AG04450 (cell line): ENCODE measurements around the gene FBXO21. TPM values are rescaled to one million over a fixed set of nuclear protein-coding genes. Genes with fewer than 3 reads are reported as not detected.
"Not testable (repeated sequence)": the region's sequence is repeated elsewhere in the genome, so short reads cannot be mapped to it uniquely, and the experiment has no call there.

ENCODE experiments used
- CTCF ChIA-PET: fragments of 300-600, 350-600 bp; formaldehyde crosslinking; extraction: SDS; loops from one replicate; lab custom pipeline; 2022; ENCODE audit warnings: antibody characterized with exemption, inconsistent platforms; lab: Charles Lee
- POLR2A ChIA-PET: fragments of 350-600 bp; formaldehyde crosslinking; extraction: SDS; loops from one replicate; lab custom pipeline; 2021; ENCODE audit warnings: antibody characterized with exemption, inconsistent platforms; lab: Yijun Ruan, JAX
- DNase-seq: peaks from one replicate; pipeline ENCODE4 v3.0.0-alpha.2; 2011; ENCODE audit warnings: low read depth, low spot score
- H3K27ac ChIP-seq: one replicate; pipeline ENCODE4 v1.5.1; 2012; ENCODE audit warnings: low read depth, low read length, control low read depth
- H3K27me3 ChIP-seq: one replicate; pipeline ENCODE4 v1.6.0; 2012; ENCODE audit warnings: low read length; ENCODE audit not compliant: control insufficient read depth, insufficient read depth
- H3K4me3 ChIP-seq: 2 replicates; pipeline ENCODE4 v1.5.1; 2011; ENCODE audit warnings: mild to moderate bottlenecking, low read depth, low read length, control low read depth
- H3K9me3 ChIP-seq: 2 replicates; pipeline ENCODE4 v1.5.1; 2012; ENCODE audit warnings: low read length; ENCODE audit not compliant: control insufficient read depth, insufficient read depth
- CTCF ChIP-seq: IDR thresholded peaks from 2 replicates; pipeline ENCODE4 v1.5.1; 2011; ENCODE audit warnings: low read depth, low read length, control low read depth, inconsistent platforms
- polyA plus RNA-seq: library from polyadenylated mRNA; depleted of rRNA; stranded (reverse); fragments of >200 nt; gene quantifications from 2 replicates; pipeline ENCODE4 v1.2.3, GENCODE V29; 2011

Gene FBXO21
- polyA plus RNA-seq, 1 experiment, result 38.9 TPM

DNA sequence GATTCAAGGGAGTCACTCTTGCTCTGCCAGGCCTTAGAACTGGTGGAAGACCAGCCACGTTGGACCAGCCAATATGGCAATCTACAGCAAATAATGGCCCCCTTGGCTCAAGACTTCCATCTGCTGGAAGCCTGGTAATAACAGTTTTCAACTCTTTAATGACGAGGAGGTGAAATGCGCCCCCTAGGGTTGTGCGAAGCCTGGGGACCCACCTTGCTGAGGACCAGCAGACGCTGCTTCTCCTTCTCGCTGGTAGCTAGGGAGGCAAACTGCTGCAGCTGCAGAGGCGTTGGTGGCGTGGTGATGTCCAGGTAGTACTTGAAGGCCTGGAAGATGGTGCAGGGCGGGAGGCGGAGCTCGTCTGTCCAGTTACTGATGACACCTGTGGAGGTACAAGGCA is 41.5 kb upstream of the FBXO21 start:
- ChIA-PET CTCF (interaction anchor here (0.8 to 1.3 kb wide), 2 partner anchors 19 to 606 kb away, joined by 3 to 4 read pairs; no protein-coding TSS in a partner anchor), POLR2A (no interaction called here)
- TF ChIP-seq CTCF, result no peak
- H3K4me3 ChIP-seq, result no peak overlapping the region
- H3K9me3 ChIP-seq, result no peaks in the 10 kb centered on the region; the same call in 1 of the 2 replicates
- no peaks in the 10 kb centered on the region for H3K27me3 ChIP-seq
- no peak overlapping the region for H3K27ac ChIP-seq
- DNase-seq, result no peak

DNA sequence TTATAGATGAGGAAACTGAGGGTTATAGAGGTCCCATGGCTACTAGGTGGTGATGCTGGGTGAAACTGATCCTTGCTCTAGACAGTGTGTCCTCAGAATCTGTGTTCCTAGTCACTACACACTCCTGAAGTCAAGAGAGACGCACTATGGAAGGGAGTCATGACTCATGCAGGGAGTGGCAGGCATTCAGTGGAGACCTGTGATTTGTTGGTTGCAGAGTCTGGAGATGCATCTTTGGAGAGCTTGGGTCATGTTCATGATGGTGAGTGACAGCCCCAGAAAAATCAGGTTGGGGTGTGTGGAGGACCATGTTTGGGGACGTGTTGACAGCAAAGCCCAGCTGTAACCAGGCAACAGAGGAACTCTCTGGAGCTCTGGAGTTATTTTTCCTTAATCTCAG is 38.0 kb upstream of the FBXO21 start:
- DNase-seq, result no peak
- POLR2A ChIA-PET, result no interaction called here

GRCh38 chr12:117227000-117227653 is 36.9 kb upstream of the FBXO21 start:
- DNase-seq, result no peak
- TF ChIP-seq CTCF, result no peak
- Histone ChIP-seq H3K27me3 (no peaks in the 10 kb centered on the region), H3K4me3 (no peak overlapping the region), H3K27ac (no peak overlapping the region), H3K9me3 (peaks cover 8% of the 10 kb centered on the region; the same call in 1 of the 2 replicates)
- POLR2A ChIA-PET, result no interaction called here
- CTCF ChIA-PET, result interaction anchor here (1.1 kb wide), 1 partner anchor 623 kb away, joined by 3 read pairs; no protein-coding TSS in a partner anchor

More for the DNA sequence above, 38.0 kb upstream of the FBXO21 start:
- TF ChIP-seq CTCF, result no peak
- CTCF ChIA-PET, result interaction anchor here (1.1 kb wide), 1 partner anchor 622 kb away, joined by 3 read pairs; no protein-coding TSS in a partner anchor
- no peak overlapping the region for H3K4me3 ChIP-seq
- no peaks in the 10 kb centered on the region for H3K27me3 ChIP-seq
- H3K27ac ChIP-seq, result no peak overlapping the region
- peaks cover 8% of the 10 kb centered on the region; the same call in 1 of the 2 replicates for H3K9me3 ChIP-seq

GRCh38 chr12:117226505-117226904 is 36.2 kb upstream of the FBXO21 start:
- DNase-seq, result no peak
- CTCF ChIA-PET, result no interaction called here
- Histone ChIP-seq H3K9me3 (peaks cover 8% of the 10 kb centered on the region; the same call in 1 of the 2 replicates), H3K4me3 (no peak overlapping the region), H3K27me3 (no peaks in the 10 kb centered on the region), H3K27ac (no peak overlapping the region)
- TF ChIP-seq CTCF, result no peak
- POLR2A ChIA-PET, result no interaction called here

DNA sequence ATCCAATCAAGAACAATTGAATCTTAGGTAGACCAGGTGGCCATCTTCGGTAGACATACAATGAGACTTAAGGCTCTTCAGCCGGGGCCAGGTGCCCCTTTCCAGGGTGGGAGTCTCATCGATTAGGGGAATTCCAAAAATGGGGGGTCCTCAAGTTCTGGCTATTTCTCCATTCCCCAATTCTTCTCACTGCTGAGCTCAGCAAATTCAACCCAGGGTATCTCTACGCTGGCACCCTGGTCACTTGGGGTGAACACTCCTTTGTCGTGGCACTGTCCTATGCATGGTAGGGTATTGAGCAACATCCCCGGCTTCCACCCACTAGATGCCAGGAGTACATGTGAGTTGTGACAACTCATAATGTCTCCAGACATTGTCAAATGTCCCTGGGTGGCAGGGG is 34.9 kb upstream of the FBXO21 start:
- Histone ChIP-seq H3K27me3 (no peaks in the 10 kb centered on the region), H3K4me3 (no peak overlapping the region), H3K27ac (no peak overlapping the region), H3K9me3 (peaks cover 8% of the 10 kb centered on the region; the same call in 1 of the 2 replicates)
- ChIA-PET CTCF (no interaction called here), POLR2A (no interaction called here)
- no peak for DNase-seq
- TF ChIP-seq CTCF, result no peak

- CTCF ChIA-PET, result interaction anchor here (1.2 to 1.3 kb wide), 3 partner anchors 10 to 629 kb away, joined by 3 read pairs; no protein-coding TSS in a partner anchor
- POLR2A ChIA-PET, result not testable (repeated sequence)
These were observed 30.7 kb upstream of the FBXO21 start for GRCh38 chr12:117220947-117221346.

More at GRCh38 chr12:117220947-117221346, 30.7 kb upstream of the FBXO21 start:
- H3K4me3 ChIP-seq, DNase-seq, H3K9me3 ChIP-seq, H3K27me3 ChIP-seq, H3K27ac ChIP-seq: not testable (repeated sequence)
